Stimulated activated CD8-positive, alpha-beta memory T cell treated with anti-CD3 and anti-CD28 coated beads, Interleukin-4, amount 100 ng/mL, for 24 hours (primary cell): ENCODE data around the gene RASAL2.
"Not testable (repeated sequence)": the region's sequence is repeated elsewhere in the genome, so short reads cannot be mapped to it uniquely, and the experiment has no call there.

ENCODE experiments used
- DNase-seq: peaks from one replicate; pipeline ENCODE4 v3.0.0-alpha.2; 2020; ENCODE audit warnings: low read depth

Gene RASAL2

GRCh38 chr1:178071811-178072210 is 22.1 kb upstream of the RASAL2 start:
- no peak for DNase-seq

- DNase-seq: no peak
Measured at GRCh38 chr1:178072326-178072725, 21.6 kb upstream of the RASAL2 start.

- no peak for DNase-seq
Measured at GRCh38 chr1:178075333-178075732, 18.6 kb upstream of the RASAL2 start.

- no peak for DNase-seq
Measured at GRCh38 chr1:178076607-178077006, 17.3 kb upstream of the RASAL2 start.

DNA sequence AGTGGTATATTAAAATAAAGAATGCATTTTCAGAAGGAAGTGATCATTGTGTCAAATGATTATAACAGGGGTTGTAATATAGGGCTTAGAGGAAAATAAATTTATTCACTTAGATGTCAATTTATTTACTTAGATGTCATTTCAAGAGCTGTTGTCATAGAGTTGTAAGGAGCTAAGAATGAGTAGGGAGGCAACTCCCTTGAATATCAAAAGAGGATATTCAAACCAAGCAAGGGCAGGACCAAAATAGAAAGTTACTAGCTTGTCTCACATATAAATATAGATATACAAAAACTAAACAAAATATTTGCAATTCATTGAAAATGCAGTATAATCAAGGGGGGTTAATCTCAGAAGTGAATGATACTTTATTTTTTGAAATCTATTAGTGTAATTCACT is 16.0 kb upstream of the RASAL2 start:
- no peak for DNase-seq

DNA sequence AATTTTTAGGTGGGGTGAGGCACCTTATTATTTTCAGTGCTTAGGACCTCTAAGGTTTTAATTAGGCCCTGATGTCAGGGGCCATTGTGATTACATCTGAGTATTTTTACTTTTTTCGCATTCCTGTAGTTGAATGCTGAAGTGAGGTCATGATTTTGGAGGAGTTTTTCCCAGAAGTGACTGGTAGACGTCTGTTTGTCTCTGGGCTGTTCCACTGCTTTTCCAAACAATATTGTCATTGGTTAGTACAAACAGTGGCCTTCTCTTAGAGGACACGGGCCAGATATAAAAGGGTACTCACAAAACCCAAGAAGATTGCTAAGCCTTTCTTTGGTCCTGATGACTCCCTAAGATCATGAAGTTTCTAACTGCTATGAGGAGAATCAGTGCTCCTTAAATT is 7.6 kb upstream of the RASAL2 start:
- DNase-seq: no peak

DNA sequence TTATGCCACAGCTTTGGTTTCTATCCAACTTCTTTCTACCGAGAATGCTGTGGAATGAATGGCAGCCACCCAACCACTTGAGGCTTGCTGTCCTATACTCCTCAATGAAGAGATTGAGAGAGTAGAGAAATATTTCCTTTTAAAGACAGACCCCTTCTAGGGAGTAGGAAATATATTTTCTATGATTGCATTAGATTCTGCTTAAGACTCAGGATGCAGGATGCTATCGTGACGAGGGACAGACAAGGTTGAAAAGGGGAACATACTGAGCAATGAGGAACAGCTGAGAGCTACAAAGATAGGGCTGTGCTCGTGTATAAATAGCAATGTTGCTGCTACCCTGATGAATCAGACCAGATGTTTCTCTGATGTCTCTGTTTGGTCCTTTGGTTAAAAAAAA is 7.1 kb upstream of the RASAL2 start:
- DNase-seq: no peak

GRCh38 chr1:178088651-178089050 is 5.3 kb upstream of the RASAL2 start:
- no peak for DNase-seq

DNA sequence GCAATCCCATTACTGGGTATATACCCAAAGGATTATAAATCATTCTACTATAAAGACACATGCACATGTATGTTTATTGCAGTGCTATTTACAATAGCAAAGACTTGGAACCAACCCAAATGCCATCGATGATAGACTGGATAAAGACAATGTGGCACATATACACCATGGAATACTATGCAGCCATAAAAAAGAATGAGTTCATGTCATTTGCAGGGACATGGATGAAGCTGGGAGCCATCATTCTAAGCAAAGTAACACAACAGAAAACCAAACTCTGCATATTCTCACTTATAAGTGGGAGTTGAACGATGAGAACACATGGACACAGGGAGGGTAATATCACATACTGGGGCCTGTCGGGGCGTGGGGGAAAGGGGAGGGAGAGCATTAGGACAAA is 2.5 kb upstream of the RASAL2 start:
- DNase-seq: not testable (repeated sequence)

GRCh38 chr1:178091986-178092745 is 1.7 kb upstream of the RASAL2 start:
- DNase-seq: no peak

DNA sequence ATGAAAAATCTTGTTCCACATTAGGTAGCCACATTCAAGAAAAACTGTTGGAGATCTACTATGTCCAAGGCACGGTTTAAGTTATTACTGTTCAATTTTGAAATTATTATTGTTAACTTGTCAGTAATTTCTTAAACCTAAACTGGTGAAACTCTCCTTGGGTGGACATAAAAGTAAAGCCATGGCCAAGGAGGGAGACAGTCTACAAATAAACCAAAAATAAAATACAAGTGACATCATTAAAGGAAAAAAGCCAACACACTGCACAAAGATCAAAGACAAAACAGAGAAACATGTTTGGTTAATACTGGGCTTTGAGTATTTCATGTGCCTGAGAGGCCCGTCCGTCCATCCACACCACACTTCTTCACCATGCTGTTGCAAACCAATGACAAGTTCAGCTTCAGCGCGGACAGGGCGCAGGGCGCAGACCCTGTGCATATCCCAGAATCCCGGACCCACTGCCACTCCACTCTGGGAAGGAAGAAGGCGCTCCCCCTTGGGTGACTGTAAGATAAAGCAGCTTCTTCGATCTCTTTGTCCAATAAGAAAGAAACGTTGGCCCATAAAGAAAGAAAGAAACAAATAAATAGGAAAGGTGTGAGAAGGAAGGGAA is 918 bp upstream of the RASAL2 start:
- no peak for DNase-seq

DNA sequence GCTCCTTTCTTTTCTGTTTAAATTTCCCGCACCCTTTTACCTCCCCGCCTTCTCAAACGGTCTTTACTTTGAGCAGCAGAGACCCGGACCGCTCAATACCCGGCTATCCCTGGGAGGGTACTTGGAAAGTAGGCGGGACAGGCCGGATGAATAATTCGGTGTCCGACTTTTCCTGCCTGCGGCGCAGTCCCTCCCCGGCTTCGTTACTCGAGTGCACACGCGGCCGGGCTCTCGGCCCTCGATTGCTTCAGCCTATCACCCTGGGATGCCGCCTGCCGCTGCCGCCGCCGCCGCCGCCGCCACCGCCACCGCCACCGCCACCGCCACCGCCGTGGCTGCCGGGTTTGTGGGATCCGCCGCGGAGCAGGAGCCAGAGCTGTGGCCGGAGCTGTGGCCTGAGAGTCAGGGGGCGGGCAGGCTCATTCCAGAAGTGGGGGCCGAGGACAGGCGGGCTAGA is 382 bp upstream of the RASAL2 start:
- peak; percentile 30 for DNase-seq

GRCh38 chr1:178094739-178095645 is 1.1 kb downstream of the RASAL2 start:
- no peak for DNase-seq

DNA sequence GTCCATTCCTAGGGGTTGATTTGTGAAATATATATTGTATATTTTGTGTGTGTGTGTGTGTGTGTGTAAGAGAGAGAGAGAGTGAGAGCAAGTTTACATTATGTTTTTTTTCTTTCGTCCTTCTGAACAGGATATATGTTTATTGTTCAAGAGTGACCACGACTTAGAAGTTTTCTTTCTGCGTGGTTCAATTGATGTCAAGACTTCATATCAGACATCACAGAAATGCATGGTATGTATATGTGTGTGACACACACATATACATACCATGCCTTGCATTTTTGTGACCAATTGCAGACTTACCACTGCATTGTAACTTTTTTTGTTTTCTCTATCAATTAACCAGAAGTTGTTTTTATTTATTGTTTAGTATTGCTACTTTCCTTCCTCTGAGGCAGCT is 2.5 kb downstream of the RASAL2 start:
- DNase-seq: no peak

DNA sequence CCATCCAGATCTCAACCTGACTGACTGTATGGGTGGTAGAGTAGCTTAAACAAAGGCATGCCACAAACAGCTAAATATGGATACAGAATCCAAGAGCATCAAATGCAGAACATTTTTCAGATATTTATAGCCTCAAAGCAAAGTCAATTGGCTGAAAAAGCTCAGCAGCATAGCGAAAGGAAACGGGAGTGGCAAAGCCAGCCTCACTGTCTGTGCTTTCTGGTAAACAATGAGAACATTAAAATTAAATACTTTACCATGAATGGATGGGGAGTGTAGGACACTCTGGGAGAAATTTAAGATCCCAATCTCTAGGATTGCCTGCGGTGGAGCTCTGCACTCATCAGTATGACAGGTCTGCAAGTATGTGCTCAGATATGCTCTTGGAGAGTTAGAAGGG is 4.4 kb downstream of the RASAL2 start:
- no peak for DNase-seq

DNA sequence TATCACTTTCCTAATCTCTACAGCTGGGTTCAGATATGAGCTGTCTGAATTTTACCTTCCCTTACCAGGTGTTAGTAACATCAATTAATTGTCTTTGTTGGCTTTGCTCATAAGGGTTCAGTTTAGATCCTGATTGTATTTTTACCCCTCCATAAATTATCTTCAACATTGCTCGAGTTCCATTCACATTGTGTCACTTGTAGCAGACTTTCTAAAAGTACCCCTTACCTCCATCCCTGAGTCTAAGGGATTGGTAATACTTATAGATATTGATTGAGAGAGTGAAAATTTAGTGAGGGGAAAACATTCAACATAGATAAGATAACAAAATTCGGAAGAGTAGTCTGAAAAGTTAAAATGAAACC is 7.3 kb downstream of the RASAL2 start:
- DNase-seq: no peak

DNA sequence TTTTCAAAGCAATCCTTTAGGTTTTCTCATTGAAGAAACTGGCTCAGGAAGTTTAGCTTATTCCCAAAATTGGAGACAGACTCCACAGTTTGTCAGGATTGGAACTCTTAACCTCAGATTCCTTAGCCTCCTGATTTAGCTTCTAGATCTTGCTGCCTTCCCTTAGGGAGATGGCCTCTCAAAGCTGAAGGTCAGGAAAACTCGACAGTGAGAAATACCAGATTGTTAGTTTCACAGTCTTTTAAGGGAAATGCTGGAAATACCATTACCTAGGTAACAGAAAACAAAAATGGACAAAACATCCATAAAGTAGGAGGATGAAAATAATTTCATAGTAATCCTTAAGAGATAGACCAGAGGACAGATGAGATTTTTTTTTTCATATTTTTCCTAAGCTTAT is 7.8 kb downstream of the RASAL2 start:
- no peak for DNase-seq

DNA sequence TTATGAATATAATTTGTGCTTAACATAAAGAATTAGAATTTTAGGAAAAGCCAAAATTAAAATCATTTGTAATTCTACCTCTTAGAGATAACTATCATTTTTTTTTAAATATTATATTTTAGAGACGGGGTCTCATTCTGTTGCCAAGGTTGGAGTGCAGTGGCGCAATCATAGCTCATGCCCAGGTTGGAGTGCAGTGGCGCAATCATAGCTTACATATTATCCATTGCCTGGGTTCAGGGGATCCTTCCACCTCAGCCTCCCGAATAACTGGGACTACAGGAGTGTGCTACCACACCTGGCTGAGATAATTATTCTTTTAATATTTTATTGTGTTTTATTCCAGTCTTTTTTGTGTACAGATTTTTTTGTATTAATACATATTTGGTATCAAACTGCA is 8.3 kb downstream of the RASAL2 start:
- DNase-seq: no peak

DNA sequence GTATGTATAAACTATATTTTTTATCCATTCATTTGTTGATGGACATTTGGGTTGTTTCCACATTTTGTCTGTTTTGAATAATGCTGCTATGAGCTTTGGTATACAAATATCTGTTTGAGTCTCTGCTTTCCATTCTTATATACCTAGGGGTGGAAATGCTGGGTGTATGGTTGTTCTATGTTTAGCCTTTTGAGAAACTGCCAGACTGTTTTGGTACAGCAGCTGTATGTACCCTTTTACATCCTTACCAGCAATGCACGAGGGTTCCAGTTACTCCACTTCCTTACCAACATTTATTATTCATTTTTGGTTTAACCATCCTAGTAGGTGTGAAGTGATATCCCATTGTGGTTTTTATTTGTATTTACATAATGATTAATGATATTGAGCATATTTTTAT is 13.9 kb downstream of the RASAL2 start:
- no peak for DNase-seq

DNA sequence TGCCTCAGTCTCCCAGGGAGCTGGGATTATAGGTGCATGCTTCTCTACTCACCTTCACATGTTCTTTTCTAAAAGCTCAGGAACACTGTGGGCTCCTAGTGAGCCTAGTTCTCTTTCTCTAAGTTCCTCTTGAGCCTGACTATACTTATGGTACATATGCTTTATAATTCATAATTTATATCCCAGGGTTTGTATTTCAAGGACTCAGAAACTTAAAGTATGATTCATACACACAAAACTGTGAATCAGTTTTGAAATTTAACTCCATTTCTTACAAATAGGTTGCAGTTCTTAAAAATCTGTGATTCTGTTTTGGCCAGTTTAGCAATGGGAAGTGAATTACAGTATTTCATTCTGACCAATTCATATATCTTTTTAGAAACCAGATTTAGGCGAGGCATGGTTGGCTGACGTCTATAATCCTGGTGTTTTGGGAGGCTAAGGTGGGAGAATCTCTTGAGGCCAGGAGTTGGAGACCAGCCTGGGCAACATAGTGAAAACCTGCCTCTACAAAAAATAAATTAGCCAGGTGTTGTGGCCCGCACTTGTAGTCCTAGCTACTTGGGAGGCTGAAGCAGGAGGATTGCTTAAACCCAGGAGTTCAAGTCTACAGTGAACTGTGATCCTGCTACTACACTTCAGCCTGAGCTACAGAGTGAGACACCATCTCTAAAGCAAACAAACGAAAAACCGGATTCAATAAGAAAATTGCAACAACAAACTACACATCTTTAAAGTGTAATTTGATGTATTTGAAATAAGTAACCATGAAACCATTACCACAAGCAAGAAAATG is 15.6 kb downstream of the RASAL2 start:
- DNase-seq: no peak

DNA sequence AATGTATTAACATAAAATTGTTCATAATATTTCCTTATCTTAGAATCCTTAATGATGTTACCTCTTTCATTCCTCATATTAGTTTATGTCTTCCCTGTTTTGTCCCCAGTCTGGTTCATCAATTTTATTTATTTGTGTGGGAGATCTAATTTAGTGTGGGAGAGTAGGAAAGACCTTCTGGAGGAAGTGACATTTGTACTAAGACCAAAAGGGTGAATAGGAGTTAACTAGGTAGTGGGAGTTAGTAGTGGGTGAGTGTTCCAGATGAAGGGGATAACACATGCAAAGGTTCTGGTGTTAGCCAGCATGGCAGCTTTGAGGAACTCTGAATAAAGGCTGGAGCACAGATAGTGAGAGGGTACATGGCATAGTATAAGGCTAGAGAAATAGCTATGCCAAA is 21.4 kb downstream of the RASAL2 start:
- no peak for DNase-seq

GRCh38 chr1:178118524-178118923 is 24.6 kb downstream of the RASAL2 start:
- no peak for DNase-seq
